Uterus (tissue), 4 donors: ENCODE results near the gene HECTD2. TPM values are rescaled to one million over a fixed set of nuclear protein-coding genes. Genes with fewer than 3 reads are reported as not detected.

ENCODE experiments used
- DNase-seq, 2 donors: peaks; one replicate each; pipeline ENCODE4 v3.0.0-alpha.2; 2019 to 2020
- H3K27ac ChIP-seq, 2 donors: fragments of 200-600 bp; sonication (generic); 1 replicate in 1 of 2; 2 replicates in 1 of 2; pipeline ENCODE4 v1.5.1; 2016 to 2018
- H3K27me3 ChIP-seq, 2 donors: fragments of 200-600 bp; sonication (generic); one replicate each; pipeline ENCODE4 v1.5.1; 2018 to 2019; ENCODE audit warnings: control low read depth in 1 of 2
- H3K36me3 ChIP-seq, 2 donors: fragments of 200-600 bp; sonication (generic); one replicate each; pipeline ENCODE4 v1.5.1; 2019; ENCODE audit warnings: control low read depth in 1 of 2
- H3K4me1 ChIP-seq, 2 donors: fragments of 200-600 bp; sonication (generic); one replicate each; pipeline ENCODE4 v1.5.1; 2018 to 2019; ENCODE audit warnings: control low read depth in 1 of 2
- H3K4me3 ChIP-seq, 2 donors: fragments of 200-600 bp; sonication (generic); 1 replicate in 1 of 2; 2 replicates in 1 of 2; pipeline ENCODE4 v1.5.1; 2018 to 2019; ENCODE audit warnings: mild to moderate bottlenecking in 1 of 2
- H3K9me3 ChIP-seq, 2 donors: fragments of 200-600 bp; sonication (generic); one replicate each; pipeline ENCODE4 v1.5.1; 2019; ENCODE audit warnings: control low read depth in 1 of 2
- CTCF ChIP-seq, 4 experiments: fragments of 200-600 bp in 2 of 4; fragments of 450-650 bp in 2 of 4; sonication (generic) in 2 of 4; IDR thresholded peaks; one replicate each; pipeline ENCODE4 v1.5.1; 2016 to 2019; ENCODE audit warnings: antibody characterized with exemption in 4 of 4, mild to moderate bottlenecking in 2 of 4, moderate library complexity in 1 of 4
- POLR2A ChIP-seq, 2 donors: fragments of 450-650 bp; IDR thresholded peaks; one replicate each; pipeline ENCODE4 v1.6.1; 2016; ENCODE audit warnings: antibody characterized with exemption in 2 of 2, mild to moderate bottlenecking in 1 of 2, moderate library complexity in 1 of 2
- intact Hi-C: fragments of 100-400 bp; cut with DNase I; formaldehyde crosslinking; loops from one replicate; pipeline ENCODE4 v1.15.1; 2023; ENCODE audit warnings: low total_unique reads
- total RNA-seq, 4 donors: library from RNA; depleted of rRNA in 3 of 4; stranded (reverse); fragments of >200 nt in 3 of 4; gene quantifications; one replicate each; pipeline versions ENCODE4 v1.1.0 to v1.2.4, GENCODE V29; 2014 to 2023
- donor health status: DM: yes; HTN: yes; CAD: no.

HECTD2 gene
- total RNA-seq, 4 donors from 2014 or later = 21.0 to 65.7 (median 33.2) TPM

GRCh38 chr10:91422915-91423314, 12.8 kb downstream of the HECTD2 start:
- Histone ChIP-seq H3K27me3 (no peaks in the 10 kb centered on the region), H3K9me3 (no peaks in the 10 kb centered on the region), H3K27ac (no peak overlapping the region), H3K4me3 (no peak overlapping the region), H3K36me3 (peaks cover 0 to 5% of the 10 kb centered on the region in 2 donors), H3K4me1 (no peaks in the 10 kb centered on the region)
- no peak for TF ChIP-seq POLR2A (IDR thresholded peaks at IDR 0.05)
- no peak for TF ChIP-seq CTCF (IDR thresholded peaks at IDR 0.05)
- DNase-seq = no peak
- intact Hi-C loops = no loop called here

GRCh38 chr10:91424016-91424415, 13.9 kb downstream of the HECTD2 start:
- no peaks in the 10 kb centered on the region for H3K4me1 ChIP-seq
- peaks cover 0 to 5% of the 10 kb centered on the region in 2 donors for H3K36me3 ChIP-seq
- intact Hi-C loops = no loop called here
- no peak overlapping the region for H3K4me3 ChIP-seq
- H3K27ac ChIP-seq = no peak overlapping the region
- DNase-seq = no peak
- no peak for TF ChIP-seq POLR2A (IDR thresholded peaks at IDR 0.05)
- TF ChIP-seq CTCF (IDR thresholded peaks at IDR 0.05) = no peak
- H3K9me3 ChIP-seq = no peaks in the 10 kb centered on the region
- no peaks in the 10 kb centered on the region for H3K27me3 ChIP-seq

GRCh38 chr10:91432175-91432574, 22.0 kb downstream of the HECTD2 start:
- Histone ChIP-seq H3K27me3 (no peaks in the 10 kb centered on the region), H3K9me3 (no peaks in the 10 kb centered on the region), H3K36me3 (no peaks in the 10 kb centered on the region), H3K4me3 (no peak overlapping the region), H3K27ac (no peak overlapping the region), H3K4me1 (no peaks in the 10 kb centered on the region)
- no peak for DNase-seq
- TF ChIP-seq POLR2A (IDR thresholded peaks at IDR 0.05) = no peak
- TF ChIP-seq CTCF (IDR thresholded peaks at IDR 0.05) = no peak
- intact Hi-C loops = no loop called here

GRCh38 chr10:91433620-91434019, 23.5 kb downstream of the HECTD2 start:
- intact Hi-C loops = no loop called here
- Histone ChIP-seq H3K27ac (no peak overlapping the region), H3K4me1 (no peaks in the 10 kb centered on the region), H3K9me3 (no peaks in the 10 kb centered on the region), H3K36me3 (no peaks in the 10 kb centered on the region), H3K27me3 (no peaks in the 10 kb centered on the region), H3K4me3 (no peak overlapping the region)
- no peak for TF ChIP-seq CTCF (IDR thresholded peaks at IDR 0.05)
- TF ChIP-seq POLR2A (IDR thresholded peaks at IDR 0.05) = no peak
- no peak for DNase-seq

- intact Hi-C loops = no loop called here
- no peak for TF ChIP-seq POLR2A (IDR thresholded peaks at IDR 0.05)
- no peak for TF ChIP-seq CTCF (IDR thresholded peaks at IDR 0.05)
- H3K4me1 ChIP-seq = no peaks in the 10 kb centered on the region
Measured at GRCh38 chr10:91434041-91434440, 23.9 kb downstream of the HECTD2 start.

More at GRCh38 chr10:91434041-91434440, 23.9 kb downstream of the HECTD2 start:
- no peak for DNase-seq
- Histone ChIP-seq H3K4me3 (no peak overlapping the region), H3K27ac (no peak overlapping the region), H3K9me3 (no peaks in the 10 kb centered on the region), H3K36me3 (no peaks in the 10 kb centered on the region), H3K27me3 (no peaks in the 10 kb centered on the region)
